BLaER1 treated with 17β-estradiol and CSF1 and Interleukin-3, amounts not matched to agents 10 nM and 100 nM (cell line): ENCODE measurements around the gene DPP6.

Experiments used
- H3K27ac ChIP-seq, 11 experiments: shearing (Covaris generic); formaldehyde crosslinking; 2 replicates each; pipeline ENCODE4 v1.8.1; 2022
- H3K27me3 ChIP-seq, 11 experiments: shearing (Covaris generic); formaldehyde crosslinking; 2 replicates each; pipeline ENCODE4 v1.8.1; 2022
- H3K36me3 ChIP-seq, 11 experiments: shearing (Covaris generic); formaldehyde crosslinking; 2 replicates each; pipeline ENCODE4 v1.8.1; 2022
- H3K4me1 ChIP-seq, 10 experiments: shearing (Covaris generic); formaldehyde crosslinking; 2 replicates each; pipeline ENCODE4 v1.8.1; 2022
- H3K4me2 ChIP-seq, 11 experiments: shearing (Covaris generic); formaldehyde crosslinking; 2 replicates each; pipeline ENCODE4 v1.8.1; 2022
- H3K4me3 ChIP-seq, 10 experiments: shearing (Covaris generic); formaldehyde crosslinking; 2 replicates each; pipeline ENCODE4 v1.8.1; 2022
- H3K9ac ChIP-seq, 11 experiments: shearing (Covaris generic); formaldehyde crosslinking; 2 replicates each; pipeline ENCODE4 v1.8.1; 2022
- H3K9me3 ChIP-seq, 11 experiments: shearing (Covaris generic); formaldehyde crosslinking; replicated peaks in 1 of 11; 2 replicates each; pipeline ENCODE4 v1.8.1; 2022
- H4K20me1 ChIP-seq, 11 experiments: shearing (Covaris generic); formaldehyde crosslinking; 2 replicates each; pipeline ENCODE4 v1.8.1; 2022
- Cebpa-rat ChIP-seq, 11 experiments: shearing (Covaris generic); IDR thresholded peaks; 2 replicates each; pipeline ENCODE4 v1.8.1; 2022

DPP6 gene

DNA sequence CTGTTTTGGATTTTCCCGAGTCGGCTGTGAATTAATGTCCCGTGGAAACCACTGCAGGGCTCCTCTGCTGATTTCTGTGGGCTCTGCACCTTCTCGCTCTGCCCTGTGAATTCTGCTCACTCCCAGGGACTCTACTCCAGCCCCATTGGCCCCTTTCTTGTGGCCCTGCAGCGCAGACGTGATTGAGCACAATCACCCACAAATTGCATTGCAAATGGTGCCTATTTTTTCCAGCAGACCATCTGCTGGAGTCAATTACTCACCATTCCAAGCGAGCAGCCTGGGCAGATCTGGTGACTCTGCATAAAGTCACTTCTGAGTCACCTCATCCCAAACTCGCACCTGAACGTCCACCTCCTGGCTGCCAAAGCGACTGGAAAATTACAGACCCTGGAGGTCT, 714.9 kb downstream of the DPP6 start:
- no peaks in the 10 kb centered on the region for H3K27me3 ChIP-seq
- peaks cover 0 to 16% (median 0%) of the 10 kb centered on the region in 11 experiments; a peak in 3 of 22 replicates for H3K9me3 ChIP-seq
- H3K4me2 ChIP-seq, result no peak overlapping the region
- H3K4me1 ChIP-seq, result peaks cover 0 to 19% (median 16%) of the 10 kb centered on the region in 10 experiments; a peak in 13 of 20 replicates
- no peaks in the 10 kb centered on the region for H4K20me1 ChIP-seq
- no peaks in the 10 kb centered on the region for H3K36me3 ChIP-seq
- H3K4me3 ChIP-seq, result no peak overlapping the region
- no peak overlapping the region for H3K9ac ChIP-seq
- no peak for TF ChIP-seq Cebpa-rat (IDR thresholded peaks at IDR 0.05)
- H3K27ac ChIP-seq, result no peak overlapping the region

DNA sequence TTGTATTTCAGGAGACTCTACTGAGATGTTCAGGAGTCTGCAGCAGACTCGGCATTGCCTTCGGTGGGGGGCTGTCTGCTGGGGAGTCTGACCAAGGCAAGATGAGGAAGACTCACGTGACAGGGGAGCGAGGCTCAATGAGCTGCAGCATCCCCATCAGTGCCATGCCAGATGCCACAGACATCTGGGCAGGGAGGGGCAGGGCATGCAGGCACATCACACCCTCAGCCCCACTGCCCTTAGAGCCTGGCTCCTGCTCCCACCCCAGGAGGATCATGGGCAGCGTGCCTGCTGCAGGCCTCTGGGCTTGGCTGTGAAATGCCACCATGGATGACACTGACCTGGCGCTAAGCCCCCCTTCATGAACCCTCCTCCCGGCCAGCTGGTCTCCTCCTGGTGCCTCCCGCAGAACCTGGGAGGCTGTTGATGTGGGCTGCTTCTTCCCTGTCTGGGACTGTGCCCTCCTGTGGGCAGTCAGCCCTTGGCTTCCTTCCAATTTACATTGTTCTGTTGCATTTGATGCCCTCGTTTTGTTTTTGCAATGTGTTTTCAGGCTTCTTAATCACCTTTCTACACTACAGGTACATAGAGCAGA, 715.7 kb downstream of the DPP6 start:
- H3K36me3 ChIP-seq, result no peaks in the 10 kb centered on the region
- peaks cover 0 to 21% (median 16%) of the 10 kb centered on the region in 10 experiments; a peak in 13 of 20 replicates for H3K4me1 ChIP-seq
- H3K9me3 ChIP-seq, result peaks cover 0 to 16% (median 0%) of the 10 kb centered on the region in 11 experiments; a peak in 3 of 22 replicates
- H3K27me3 ChIP-seq, result no peaks in the 10 kb centered on the region
- no peaks in the 10 kb centered on the region for H4K20me1 ChIP-seq
- H3K4me3 ChIP-seq, result no peak overlapping the region
- H3K4me2 ChIP-seq, result no peak overlapping the region
- H3K27ac ChIP-seq, result no peak overlapping the region
- no peak overlapping the region for H3K9ac ChIP-seq
- TF ChIP-seq Cebpa-rat (IDR thresholded peaks at IDR 0.05), result no peak

- Histone ChIP-seq H3K27me3 (no peaks in the 10 kb centered on the region), H3K36me3 (no peaks in the 10 kb centered on the region), H3K4me2 (no peak overlapping the region), H3K27ac (no peak overlapping the region), H3K9ac (no peak overlapping the region), H4K20me1 (no peaks in the 10 kb centered on the region), H3K9me3 (peaks cover 0 to 16% (median 0%) of the 10 kb centered on the region in 11 experiments; a peak in 3 of 22 replicates), H3K4me1 (peaks cover 0 to 21% (median 16%) of the 10 kb centered on the region in 10 experiments; a peak in 13 of 20 replicates), H3K4me3 (no peak overlapping the region)
- TF ChIP-seq Cebpa-rat (IDR thresholded peaks at IDR 0.05), result no peak
Observed at GRCh38 chr7:154769001-154769400, 716.8 kb downstream of the DPP6 start.

DNA sequence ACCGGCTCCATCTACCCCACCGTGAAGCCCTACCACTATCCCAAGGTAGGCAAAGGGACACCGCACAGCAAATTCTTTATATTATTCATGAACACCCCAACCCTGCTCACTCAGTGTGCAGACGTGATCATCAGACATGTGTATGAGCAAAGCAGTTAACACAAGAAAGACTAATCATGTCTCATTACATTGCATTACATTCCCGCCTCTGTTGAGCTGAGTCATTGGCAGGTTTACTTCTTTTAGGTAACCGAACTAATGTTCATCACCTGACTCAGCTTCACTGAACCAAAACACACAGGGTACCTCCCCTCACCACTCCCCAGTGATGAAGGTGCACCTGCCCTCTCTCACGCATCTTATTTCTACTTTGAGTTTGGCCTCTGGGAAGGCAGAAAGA, 717.3 kb downstream of the DPP6 start:
- Histone ChIP-seq H3K36me3 (no peaks in the 10 kb centered on the region), H3K9ac (no peak overlapping the region), H3K27ac (no peak overlapping the region; a peak in 1 of 22 replicates), H3K9me3 (peaks cover 0 to 16% (median 0%) of the 10 kb centered on the region in 11 experiments; a peak in 3 of 22 replicates), H3K4me3 (no peak overlapping the region), H4K20me1 (no peaks in the 10 kb centered on the region), H3K27me3 (no peaks in the 10 kb centered on the region), H3K4me1 (peaks cover 0 to 21% (median 16%) of the 10 kb centered on the region in 10 experiments; a peak in 13 of 20 replicates), H3K4me2 (no peak overlapping the region)
- no peak for TF ChIP-seq Cebpa-rat (IDR thresholded peaks at IDR 0.05)

- no peak for TF ChIP-seq Cebpa-rat (IDR thresholded peaks at IDR 0.05)
- no peak overlapping the region for H3K9ac ChIP-seq
Observed at GRCh38 chr7:154770361-154770760, 718.2 kb downstream of the DPP6 start.

GRCh38 chr7:154770962-154771361, 718.8 kb downstream of the DPP6 start:
- Histone ChIP-seq H3K9ac (no peak overlapping the region), H3K4me3 (no peak overlapping the region), H3K27ac (peak overlapping the region in 3 of 11 experiments; percentile 26 to 51 (median 36); a peak in 5 of 22 replicates), H3K27me3 (no peaks in the 10 kb centered on the region), H3K9me3 (peaks cover 0 to 16% (median 0%) of the 10 kb centered on the region in 11 experiments; a peak in 3 of 22 replicates), H3K4me1 (peaks cover 0 to 21% (median 16%) of the 10 kb centered on the region in 10 experiments; a peak in 13 of 20 replicates), H3K4me2 (peak overlapping the region in 8 of 11 experiments; percentile 24 to 53 (median 32); a peak in 13 of 22 replicates), H3K36me3 (no peaks in the 10 kb centered on the region), H4K20me1 (no peaks in the 10 kb centered on the region)
- no peak for TF ChIP-seq Cebpa-rat (IDR thresholded peaks at IDR 0.05)

More at GRCh38 chr7:154770361-154770760, 718.2 kb downstream of the DPP6 start:
- Histone ChIP-seq H3K4me2 (peak overlapping the region in 8 of 11 experiments; percentile 24 to 53 (median 32); a peak in 9 of 22 replicates), H3K9me3 (peaks cover 0 to 16% (median 0%) of the 10 kb centered on the region in 11 experiments; a peak in 3 of 22 replicates), H3K27me3 (no peaks in the 10 kb centered on the region), H3K27ac (peak overlapping the region in 3 of 11 experiments; percentile 24 to 51 (median 36); a peak in 5 of 22 replicates), H3K36me3 (no peaks in the 10 kb centered on the region), H3K4me3 (no peak overlapping the region), H3K4me1 (peaks cover 0 to 21% (median 16%) of the 10 kb centered on the region in 10 experiments; a peak in 13 of 20 replicates), H4K20me1 (no peaks in the 10 kb centered on the region)

- Histone ChIP-seq H3K4me1 (peaks cover 0 to 42% (median 30%) of the 10 kb centered on the region in 10 experiments; a peak in 14 of 20 replicates), H3K27ac (no peak overlapping the region), H3K9me3 (peaks cover 0 to 18% (median 0%) of the 10 kb centered on the region in 11 experiments; a peak in 3 of 22 replicates), H3K27me3 (no peaks in the 10 kb centered on the region), H3K4me3 (no peak overlapping the region), H3K4me2 (no peak overlapping the region), H3K36me3 (no peaks in the 10 kb centered on the region), H4K20me1 (no peaks in the 10 kb centered on the region), H3K9ac (no peak overlapping the region)
- no peak for TF ChIP-seq Cebpa-rat (IDR thresholded peaks at IDR 0.05)
Observed at GRCh38 chr7:154774303-154774969, 722.2 kb downstream of the DPP6 start.

- no peak overlapping the region for H3K4me3 ChIP-seq
- H4K20me1 ChIP-seq, result no peaks in the 10 kb centered on the region
- H3K27ac ChIP-seq, result no peak overlapping the region
- peaks cover 0 to 15% (median 0%) of the 10 kb centered on the region in 11 experiments; a peak in 2 of 22 replicates for H3K9me3 ChIP-seq
- no peaks in the 10 kb centered on the region for H3K36me3 ChIP-seq
- TF ChIP-seq Cebpa-rat (IDR thresholded peaks at IDR 0.05), result no peak
- H3K27me3 ChIP-seq, result no peaks in the 10 kb centered on the region
- H3K4me2 ChIP-seq, result no peak overlapping the region
- no peak overlapping the region for H3K9ac ChIP-seq
- H3K4me1 ChIP-seq, result peaks cover 0 to 38% (median 26%) of the 10 kb centered on the region in 10 experiments; a peak in 14 of 20 replicates
Observed at GRCh38 chr7:154775681-154776080, 723.5 kb downstream of the DPP6 start.

GRCh38 chr7:154776350-154776749, 724.2 kb downstream of the DPP6 start:
- no peaks in the 10 kb centered on the region for H3K27me3 ChIP-seq
- H3K36me3 ChIP-seq, result no peaks in the 10 kb centered on the region
- no peak overlapping the region for H3K9ac ChIP-seq
- H3K4me1 ChIP-seq, result peaks cover 0 to 31% (median 19%) of the 10 kb centered on the region in 10 experiments; a peak in 14 of 20 replicates
- no peaks in the 10 kb centered on the region for H4K20me1 ChIP-seq
- no peak overlapping the region for H3K27ac ChIP-seq
- no peak for TF ChIP-seq Cebpa-rat (IDR thresholded peaks at IDR 0.05)
- H3K4me2 ChIP-seq, result peak overlapping the region in 8 of 11 experiments; percentile 29 to 42 (median 40); a peak in 12 of 22 replicates
- peaks cover 0 to 8% (median 0%) of the 10 kb centered on the region in 11 experiments; a peak in 1 of 22 replicates for H3K9me3 ChIP-seq
- no peak overlapping the region for H3K4me3 ChIP-seq
